Gastrocnemius medialis (tissue), 4 donors: Measurements from ENCODE around the gene LTN1. TPM values are rescaled to one million over a fixed set of nuclear protein-coding genes. Genes with fewer than 3 reads are reported as not detected.

Experiments used
- ATAC-seq, 2 donors: fragments of 150-250 bp; one replicate each; pipeline ENCODE4 v1.9.1; 2016
- DNase-seq, 2 donors: peaks; one replicate each; pipeline ENCODE4 v3.0.0-alpha.2; 2019
- H3K27ac ChIP-seq, 4 donors: fragments of 200-600 bp; sonication (generic); 1 replicate in 1 of 4; 2 replicates in 3 of 4; pipeline ENCODE4 v1.5.1; 2016 to 2018; ENCODE audit warnings: mild to moderate bottlenecking in 2 of 4, moderate library complexity in 1 of 4
- H3K27me3 ChIP-seq, 3 donors: fragments of 200-600 bp; sonication (generic) in 2 of 3; 1 replicate in 1 of 3; 2 replicates in 2 of 3; pipeline versions ENCODE4 v1.5.1 to v1.6.0; 2016 to 2019; ENCODE audit warnings: mild to moderate bottlenecking in 1 of 3, moderate library complexity in 1 of 3
- H3K36me3 ChIP-seq, 2 donors: fragments of 200-600 bp; sonication (generic) in 1 of 2; one replicate each; pipeline ENCODE4 v1.5.1; 2017 to 2018
- H3K4me1 ChIP-seq, 2 donors: fragments of 200-600 bp; sonication (generic) in 1 of 2; one replicate each; pipeline ENCODE4 v1.5.1; 2016 to 2017; ENCODE audit warnings: mild to moderate bottlenecking in 2 of 2
- H3K4me3 ChIP-seq, 4 donors: fragments of 200-600 bp; sonication (generic) in 3 of 4; 1 replicate in 1 of 4; 2 replicates in 3 of 4; pipeline ENCODE4 v1.5.1; 2016 to 2019; ENCODE audit warnings: mild to moderate bottlenecking in 2 of 4
- H3K9me3 ChIP-seq, 3 donors: fragments of 200-600 bp; sonication (generic) in 2 of 3; 1 replicate in 1 of 3; 2 replicates in 2 of 3; pipeline ENCODE4 v1.5.1; 2016 to 2019
- CTCF ChIP-seq, 5 experiments: fragments of 450-650 bp in 3 of 5; fragments of 200-600 bp in 2 of 5; sonication (generic) in 2 of 5; IDR thresholded peaks in 4 of 5; conservative IDR thresholded peaks in 1 of 5; 1 replicate in 4 of 5; 2 replicates in 1 of 5; pipeline ENCODE4 v1.5.1; 2016 to 2019; ENCODE audit warnings: antibody characterized with exemption in 5 of 5, mild to moderate bottlenecking in 3 of 5, moderate library complexity in 3 of 5
- POLR2A ChIP-seq, 2 donors: fragments of 450-650 bp; IDR thresholded peaks; one replicate each; pipeline ENCODE4 v1.6.1; 2017; ENCODE audit warnings: antibody characterized with exemption in 2 of 2, mild to moderate bottlenecking in 2 of 2, moderate library complexity in 2 of 2
- in situ Hi-C, 4 donors: fragments of 200-750 bp; cut with MboI; loops; one replicate each; pipeline versions ENCODE4 v1.15.0 to v1.8.0; 2017; ENCODE audit warnings: low sequenced_read_pairs in 4 of 4
- intact Hi-C: fragments of 100-400 bp; cut with DNase I; formaldehyde crosslinking; loops from one replicate; pipeline ENCODE4 v1.15.1; 2023; ENCODE audit warnings: low total_unique reads
- total RNA-seq, 4 donors: library from RNA; depleted of rRNA; stranded (reverse); fragments of >200 nt; gene quantifications; one replicate each; pipeline versions ENCODE4 v1.1.0 to v1.2.3, GENCODE V29; 2016

The LTN1 gene
- total RNA-seq, 4 donors from 2014 or later = 22.7 to 33.3 (median 23.2) TPM

GRCh38 chr21:28910280-28910887, 82.3 kb downstream of the LTN1 start:
- Histone ChIP-seq H3K27ac (peak overlapping the region in 1 of 4 donors; percentile 21), H3K4me3 (no peak overlapping the region), H3K36me3 (no peaks in the 10 kb centered on the region), H3K9me3 (no peaks in the 10 kb centered on the region), H3K4me1 (no peaks in the 10 kb centered on the region), H3K27me3 (no peaks in the 10 kb centered on the region)
- in situ Hi-C loops = no loop called here
- TF ChIP-seq CTCF (IDR thresholded peaks at IDR 0.05 in 4 of 5, conservative IDR thresholded peaks at IDR 0.05 in 1 of 5) (no peak), POLR2A (IDR thresholded peaks at IDR 0.05) (no peak)
- intact Hi-C loops = no loop called here
- ATAC-seq (peak; percentile 30 to 51), DNase-seq (no peak)

- in situ Hi-C loops (no loop called here), intact Hi-C loops (no loop called here)
- Histone ChIP-seq H3K27me3 (no peaks in the 10 kb centered on the region), H3K27ac (no peak overlapping the region), H3K36me3 (no peaks in the 10 kb centered on the region), H3K4me3 (no peak overlapping the region), H3K9me3 (no peaks in the 10 kb centered on the region), H3K4me1 (no peaks in the 10 kb centered on the region)
- no peak for TF ChIP-seq POLR2A (IDR thresholded peaks at IDR 0.05)
- no peak for TF ChIP-seq CTCF (IDR thresholded peaks at IDR 0.05 in 4 of 5, conservative IDR thresholded peaks at IDR 0.05 in 1 of 5)
- ATAC-seq (no peak), DNase-seq (no peak)
Observed at GRCh38 chr21:28908351-28908750, 84.3 kb downstream of the LTN1 start.

- Histone ChIP-seq H3K27me3 (no peaks in the 10 kb centered on the region), H3K27ac (no peak overlapping the region), H3K36me3 (no peaks in the 10 kb centered on the region), H3K4me3 (no peak overlapping the region), H3K9me3 (no peaks in the 10 kb centered on the region), H3K4me1 (no peaks in the 10 kb centered on the region)
- DNase-seq (no peak), ATAC-seq (no peak)
- in situ Hi-C loops = no loop called here
- TF ChIP-seq POLR2A (IDR thresholded peaks at IDR 0.05) = no peak
- TF ChIP-seq CTCF (IDR thresholded peaks at IDR 0.05 in 4 of 5, conservative IDR thresholded peaks at IDR 0.05 in 1 of 5) = no peak
- intact Hi-C loops = no loop called here
Observed at GRCh38 chr21:28906841-28907240, 85.8 kb downstream of the LTN1 start.

- intact Hi-C loops (no loop called here), in situ Hi-C loops (no loop called here)
- no peaks in the 10 kb centered on the region for H3K36me3 ChIP-seq
- no peaks in the 10 kb centered on the region for H3K9me3 ChIP-seq
- ATAC-seq (no peak), DNase-seq (no peak)
- no peak overlapping the region for H3K4me3 ChIP-seq
- no peak for TF ChIP-seq POLR2A (IDR thresholded peaks at IDR 0.05)
- TF ChIP-seq CTCF (IDR thresholded peaks at IDR 0.05 in 4 of 5, conservative IDR thresholded peaks at IDR 0.05 in 1 of 5) = no peak
- no peaks in the 10 kb centered on the region for H3K4me1 ChIP-seq
- H3K27me3 ChIP-seq = no peaks in the 10 kb centered on the region
- H3K27ac ChIP-seq = no peak overlapping the region
Observed at GRCh38 chr21:28906236-28906635, 86.4 kb downstream of the LTN1 start.

GRCh38 chr21:28904961-28905435, 87.7 kb downstream of the LTN1 start:
- ATAC-seq (no peak), DNase-seq (no peak)
- in situ Hi-C loops (no loop called here), intact Hi-C loops (no loop called here)
- Histone ChIP-seq H3K27me3 (no peaks in the 10 kb centered on the region), H3K4me3 (no peak overlapping the region), H3K4me1 (no peaks in the 10 kb centered on the region), H3K27ac (no peak overlapping the region), H3K9me3 (no peaks in the 10 kb centered on the region), H3K36me3 (no peaks in the 10 kb centered on the region)
- no peak for TF ChIP-seq CTCF (IDR thresholded peaks at IDR 0.05 in 4 of 5, conservative IDR thresholded peaks at IDR 0.05 in 1 of 5)
- no peak for TF ChIP-seq POLR2A (IDR thresholded peaks at IDR 0.05)
